IPS-18c (cell line): ENCODE results near the gene SGPL1.

ENCODE experiments used
- H3K4me3 ChIP-seq: 2 replicates; pipeline ENCODE4 v1.7.0; 2013; ENCODE audit warnings: low read depth, mild to moderate bottlenecking, low read length, moderate library complexity; ENCODE audit not compliant: insufficient read depth
- H3K9me3 ChIP-seq: one replicate; pipeline ENCODE4 v1.6.1; 2013; ENCODE audit warnings: mild to moderate bottlenecking, low read length, moderate library complexity; ENCODE audit not compliant: control insufficient read depth, insufficient read depth

SGPL1 gene

GRCh38 chr10:70779088-70779487 lies 36.7 kb upstream of the SGPL1 start:
- Histone ChIP-seq H3K9me3 (no peaks in the 10 kb centered on the region), H3K4me3 (no peak overlapping the region)

- no peaks in the 10 kb centered on the region for H3K9me3 ChIP-seq
- no peak overlapping the region for H3K4me3 ChIP-seq
These were observed 36.0 kb upstream of the SGPL1 start for GRCh38 chr10:70779511-70780369.

DNA sequence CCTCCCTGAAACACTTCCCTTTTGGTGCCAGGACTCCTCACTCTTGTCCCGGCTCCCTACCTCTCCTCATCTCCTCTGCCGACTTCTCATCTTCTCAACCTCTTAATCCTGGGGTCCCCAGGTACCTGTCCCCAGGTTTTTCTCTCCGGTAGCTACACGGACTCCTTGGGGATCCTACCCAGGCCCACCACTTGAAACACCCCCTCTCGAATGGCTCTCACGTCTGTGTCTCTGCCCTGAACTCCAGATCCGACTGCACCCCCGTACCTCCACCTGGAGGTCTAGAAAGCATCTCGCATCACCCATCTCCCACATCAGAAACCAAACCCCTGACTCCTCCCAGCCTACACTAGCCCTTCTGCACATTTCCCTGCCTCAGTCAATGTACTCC lies 35.4 kb upstream of the SGPL1 start:
- H3K4me3 ChIP-seq: no peak overlapping the region
- H3K9me3 ChIP-seq: no peaks in the 10 kb centered on the region

DNA sequence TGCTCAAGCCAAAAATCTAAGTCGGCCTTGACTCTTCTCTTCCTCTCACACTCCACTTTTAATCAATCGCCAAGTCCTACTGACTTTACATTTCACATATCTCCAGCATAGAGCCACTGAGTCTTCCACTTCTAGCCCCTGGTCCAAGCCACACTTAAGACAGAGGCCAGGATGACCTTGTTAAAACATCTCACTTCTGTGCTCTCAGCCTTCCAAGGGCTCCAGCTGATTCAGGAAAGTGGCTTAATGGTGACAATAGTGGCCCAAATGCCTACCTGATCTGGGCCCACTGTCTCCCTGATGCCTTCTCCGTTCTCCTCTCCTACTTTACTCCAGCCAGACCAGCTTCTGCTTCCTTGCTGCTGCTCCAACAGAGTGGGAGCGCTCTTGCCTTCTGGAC lies 35.0 kb upstream of the SGPL1 start:
- no peaks in the 10 kb centered on the region for H3K9me3 ChIP-seq
- H3K4me3 ChIP-seq: no peak overlapping the region

GRCh38 chr10:70781461-70782051 lies 34.2 kb upstream of the SGPL1 start:
- no peak overlapping the region for H3K4me3 ChIP-seq
- H3K9me3 ChIP-seq: no peaks in the 10 kb centered on the region

DNA sequence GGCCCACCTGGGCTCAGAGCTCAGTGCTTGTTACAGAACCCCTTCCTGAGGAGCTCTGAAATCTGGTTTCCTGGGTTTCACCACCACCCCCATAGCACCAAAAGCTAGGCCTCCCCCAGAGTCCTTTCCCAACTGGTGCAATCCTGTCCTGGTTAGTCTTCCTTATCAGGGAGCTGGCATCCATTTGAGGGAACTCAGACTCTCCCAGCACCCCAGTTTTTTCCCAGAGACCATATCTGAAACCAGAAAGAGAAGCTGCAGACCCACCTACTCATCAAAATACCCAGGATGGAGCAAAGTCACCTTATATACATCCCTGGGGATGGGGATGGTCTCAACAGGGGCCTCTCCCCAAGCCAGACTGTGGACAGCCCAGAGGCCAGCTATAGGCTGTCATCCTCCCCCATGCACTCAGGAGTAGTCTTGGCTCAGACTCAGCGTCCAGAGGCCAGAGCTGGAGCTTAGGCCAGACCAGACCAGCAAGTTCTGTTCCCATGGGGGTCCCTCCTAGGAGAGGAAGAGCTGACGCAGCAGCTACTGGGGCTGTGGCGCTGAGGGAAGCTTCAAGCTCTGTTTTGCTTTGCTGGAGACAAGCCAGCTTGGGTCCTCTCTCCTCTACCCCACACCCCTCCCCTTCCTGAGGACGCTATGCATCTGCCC lies 33.5 kb upstream of the SGPL1 start:
- Histone ChIP-seq H3K9me3 (no peaks in the 10 kb centered on the region), H3K4me3 (no peak overlapping the region)

GRCh38 chr10:70782746-70783680 lies 32.7 kb upstream of the SGPL1 start:
- Histone ChIP-seq H3K4me3 (no peak overlapping the region), H3K9me3 (no peaks in the 10 kb centered on the region)

- Histone ChIP-seq H3K9me3 (no peaks in the 10 kb centered on the region), H3K4me3 (no peak overlapping the region)
These were observed 31.7 kb upstream of the SGPL1 start for GRCh38 chr10:70784016-70784415.

- no peak overlapping the region for H3K4me3 ChIP-seq
- H3K9me3 ChIP-seq: no peaks in the 10 kb centered on the region
These were observed 31.3 kb upstream of the SGPL1 start for GRCh38 chr10:70784471-70784870.

DNA sequence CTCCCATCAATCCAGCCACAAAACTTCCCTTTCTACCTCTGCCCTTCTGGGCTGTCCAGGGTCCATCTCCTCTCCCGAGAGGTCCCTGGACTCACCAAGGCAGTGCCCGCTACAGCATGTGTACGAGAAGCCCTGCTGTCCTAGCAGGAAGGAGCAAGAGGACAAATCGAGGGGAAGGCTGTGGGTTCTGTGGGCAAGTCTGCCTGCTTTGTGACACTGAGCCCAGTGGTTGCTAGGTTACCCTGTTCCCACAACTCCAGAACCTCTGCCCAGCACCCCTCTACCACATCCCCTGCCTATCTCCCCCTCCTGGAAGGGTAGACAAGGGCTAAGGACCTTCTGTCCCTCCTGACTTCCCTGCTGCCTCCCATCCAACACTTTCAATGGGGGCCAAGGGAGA lies 30.6 kb upstream of the SGPL1 start, which contains the start of gene TBATA:
TSS of gene TBATA (minus strand) at position 188 of the 400 bp plus-strand sequence. CDS start 1,998 bp downstream, outside the sequence.
- Histone ChIP-seq H3K9me3 (no peaks in the 10 kb centered on the region), H3K4me3 (no peak within 1 kb of the TSS)

DNA sequence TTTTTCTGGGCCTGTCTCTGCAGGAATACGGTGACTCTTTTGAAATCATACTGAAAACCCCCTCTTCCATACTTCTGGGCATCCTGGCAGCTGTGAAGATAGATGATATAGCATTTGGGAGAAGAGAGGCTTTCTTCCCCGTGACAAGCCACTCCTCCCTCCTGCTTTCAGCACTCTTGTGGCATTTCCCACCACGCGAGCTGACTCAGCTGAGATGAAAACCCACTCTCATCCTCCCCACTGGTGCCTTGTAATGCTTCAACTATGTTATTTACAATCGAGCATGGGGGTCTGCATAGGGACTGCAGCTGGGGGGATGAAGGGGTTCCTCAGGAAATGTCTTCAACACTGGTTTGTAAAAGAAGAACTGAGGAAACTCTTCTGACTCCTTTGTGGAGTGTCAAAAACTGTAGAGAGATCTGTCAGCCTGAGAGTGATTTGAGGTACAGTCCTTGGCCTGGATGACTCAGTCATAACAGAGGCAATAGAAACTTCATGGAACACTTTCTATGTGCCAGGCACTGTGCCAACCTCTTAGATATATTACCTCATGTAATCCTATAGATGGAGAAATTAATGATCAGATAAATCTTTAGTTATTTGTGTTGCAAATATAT lies 28.8 kb upstream of the SGPL1 start:
- Histone ChIP-seq H3K9me3 (peaks cover 2% of the 10 kb centered on the region), H3K4me3 (no peak overlapping the region)

- Histone ChIP-seq H3K9me3 (peaks cover 2% of the 10 kb centered on the region), H3K4me3 (no peak overlapping the region)
These were observed 24.2 kb upstream of the SGPL1 start for GRCh38 chr10:70791386-70792039.

DNA sequence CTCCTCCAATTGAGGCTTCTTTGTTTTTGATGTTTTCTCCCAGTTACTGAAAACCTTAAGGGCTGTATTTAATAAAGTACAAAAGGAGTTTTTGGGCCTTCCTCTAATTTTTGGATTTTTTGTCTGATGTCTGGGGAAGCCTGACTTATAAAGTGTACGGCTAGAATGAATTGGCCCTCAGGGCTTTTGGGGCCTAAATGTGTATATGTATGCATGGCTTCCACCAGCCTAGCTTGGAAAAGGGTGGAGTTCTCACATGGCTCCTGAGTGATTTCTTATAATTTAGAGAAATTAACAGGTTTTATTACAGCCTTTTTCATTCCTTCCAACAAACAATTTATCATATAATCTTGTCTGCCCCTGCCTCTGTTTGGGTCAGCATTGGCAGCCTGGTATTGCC lies 20.1 kb upstream of the SGPL1 start:
- Histone ChIP-seq H3K4me3 (no peak overlapping the region), H3K9me3 (peaks cover 2% of the 10 kb centered on the region)

DNA sequence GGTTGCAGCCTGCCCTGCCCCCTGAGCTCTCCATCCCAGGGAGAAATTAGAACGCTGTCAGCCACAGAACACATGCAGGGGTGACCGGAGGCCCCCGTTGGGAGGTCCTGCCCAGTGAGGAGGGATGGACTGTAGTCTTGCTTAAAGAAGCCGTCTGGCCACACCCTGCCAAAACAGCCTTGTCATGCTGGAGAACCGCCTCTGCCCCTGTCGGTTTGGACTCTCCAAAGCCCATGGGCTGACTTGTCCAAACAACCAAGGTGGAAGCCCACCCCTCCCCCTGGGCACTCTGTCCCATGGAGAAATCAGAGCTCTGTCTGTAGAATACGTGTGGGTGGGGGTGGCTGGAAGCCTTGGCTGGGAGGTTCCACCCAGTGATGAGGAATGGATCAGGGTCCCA lies 17.9 kb upstream of the SGPL1 start:
- Histone ChIP-seq H3K9me3 (no peaks in the 10 kb centered on the region), H3K4me3 (no peak overlapping the region)

DNA sequence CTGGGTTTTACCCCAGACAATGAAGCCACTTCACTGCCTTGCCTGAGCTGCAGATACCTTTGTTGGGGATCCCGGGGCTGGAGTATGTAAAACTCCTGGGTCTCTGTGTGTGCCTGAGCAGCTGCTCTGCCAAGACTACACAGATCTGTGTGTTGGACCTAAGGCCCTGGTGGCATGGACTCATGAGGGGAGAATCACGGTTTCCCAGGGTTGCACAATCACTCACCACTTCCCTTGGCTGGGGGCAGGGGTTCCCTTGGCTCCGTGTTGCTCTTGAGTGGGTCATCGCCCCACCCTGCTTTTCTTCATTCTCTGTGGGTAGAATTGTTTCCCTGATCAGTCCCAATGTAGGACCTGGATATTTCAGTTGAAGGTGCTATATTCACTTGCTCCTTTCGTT lies 16.6 kb upstream of the SGPL1 start:
- H3K4me3 ChIP-seq: no peak overlapping the region
- no peaks in the 10 kb centered on the region for H3K9me3 ChIP-seq

DNA sequence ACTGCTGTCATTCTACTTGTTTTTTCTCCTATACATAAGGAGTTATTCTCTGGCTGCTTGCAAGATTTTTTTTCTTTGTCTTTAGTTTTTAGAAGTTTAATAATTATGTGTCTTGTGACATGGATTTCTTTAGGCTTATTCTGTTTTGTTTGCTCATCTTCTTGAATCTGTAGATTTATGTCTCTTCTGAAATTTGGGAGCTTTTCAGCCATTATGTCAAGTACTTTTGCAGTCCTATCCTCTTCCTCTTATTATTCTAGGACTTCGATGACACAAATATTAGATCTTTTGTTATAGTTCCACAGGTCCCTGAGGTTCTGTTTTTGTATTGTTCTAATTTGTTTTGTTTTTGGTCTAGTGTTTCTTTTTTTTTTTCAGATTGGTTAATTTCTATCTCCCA lies 13.9 kb upstream of the SGPL1 start:
- Histone ChIP-seq H3K4me3 (no peak overlapping the region), H3K9me3 (no peaks in the 10 kb centered on the region)
